Activated CD4-positive, alpha-beta T cell treated with anti-CD3 and anti-CD28 coated beads, Interleukin-2, amount 50 U/mL, for 16 hours (primary cell): ENCODE measurements around the gene USB1.
"Not testable (repeated sequence)": the region's sequence is repeated elsewhere in the genome, so short reads cannot be mapped to it uniquely, and the experiment has no call there.

Experiments
- DNase-seq: peaks from one replicate; pipeline ENCODE4 v3.0.0-alpha.2; 2020

Gene USB1

DNA sequence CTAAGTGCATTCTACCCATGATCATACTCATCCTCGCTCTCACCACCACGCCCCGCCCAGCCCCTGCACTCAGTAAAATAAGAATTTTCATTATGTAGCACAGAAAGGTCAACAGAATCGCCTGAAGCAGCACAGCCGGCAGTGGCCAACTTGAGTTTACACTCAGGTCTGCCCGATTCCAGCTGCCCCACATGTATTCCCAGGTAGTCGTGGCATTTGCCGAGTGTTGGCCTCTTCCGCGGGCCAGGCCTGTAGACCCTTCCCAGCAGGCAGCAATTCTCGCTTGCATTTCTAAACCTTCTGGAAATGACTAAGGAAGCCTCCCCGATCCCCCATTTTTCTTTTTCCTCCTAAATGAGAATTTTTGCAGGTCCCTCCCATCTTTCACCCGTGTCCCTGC is 30.9 kb upstream of the USB1 start:
- DNase-seq, result no peak

DNA sequence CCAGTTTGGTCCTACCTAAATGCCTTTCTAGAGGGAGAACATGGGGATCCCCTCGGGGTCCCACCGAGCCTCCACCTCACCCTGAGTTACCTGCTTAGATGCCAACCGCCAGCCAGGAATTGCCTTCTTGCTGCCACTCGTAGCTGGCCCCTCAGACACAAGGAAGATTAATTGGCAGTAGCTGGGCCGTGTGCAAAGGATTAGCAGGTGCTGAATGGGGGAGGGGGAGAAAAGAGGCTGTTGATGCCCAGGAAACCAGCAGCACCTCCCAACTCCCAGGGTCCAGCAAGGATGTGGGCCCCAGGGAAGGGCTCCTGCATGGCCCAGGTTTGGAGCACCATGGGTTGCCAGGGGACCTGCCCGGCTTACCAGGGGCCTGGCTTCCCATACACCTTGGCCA is 30.2 kb upstream of the USB1 start, which contains the start of gene CNGB1:
Gene CNGB1 (minus strand): TSS at position 159 of the 400 bp plus-strand sequence. CDS start 3,842 bp downstream, outside the sequence.
- DNase-seq, result no peak

DNA sequence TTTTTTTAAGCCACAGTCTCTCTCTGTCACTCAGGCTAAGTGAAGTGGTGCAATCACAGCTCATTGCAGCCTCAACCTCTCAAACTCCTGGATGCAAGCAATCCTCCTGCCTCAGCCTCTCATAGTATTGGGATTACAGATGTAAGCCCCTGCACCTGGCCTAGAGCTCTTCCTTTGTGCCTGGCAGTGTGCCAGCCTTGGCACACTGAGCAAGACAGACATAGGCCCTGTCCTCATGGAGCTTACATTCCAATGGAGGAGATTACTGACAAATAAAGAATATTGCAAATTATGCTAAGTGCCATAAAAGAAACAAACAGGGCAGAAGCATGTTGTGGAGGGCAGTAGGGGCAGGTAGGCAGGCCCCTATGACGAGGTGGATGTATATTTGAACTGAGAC is 29.4 kb upstream of the USB1 start:
- DNase-seq, result no peak

DNA sequence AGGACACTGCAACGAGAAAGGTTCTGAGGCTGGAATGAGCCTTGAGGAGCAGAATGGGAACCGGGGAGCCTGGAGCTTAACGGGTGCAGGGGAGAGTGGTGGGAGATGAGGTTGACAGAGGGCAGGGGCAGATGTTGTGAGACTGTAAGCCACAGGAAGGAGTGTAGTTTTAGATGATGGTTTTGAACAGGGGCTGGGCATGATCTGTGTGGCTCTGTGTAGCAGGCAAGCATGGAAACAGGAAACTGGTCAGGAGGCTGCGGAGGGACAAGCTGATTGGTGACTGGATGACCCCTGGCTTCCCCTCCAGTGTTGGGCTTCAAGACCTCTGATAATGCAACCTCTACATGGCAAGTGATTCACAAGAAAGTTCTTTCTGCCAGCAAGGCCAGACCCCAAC is 28.9 kb upstream of the USB1 start:
- no peak for DNase-seq

DNA sequence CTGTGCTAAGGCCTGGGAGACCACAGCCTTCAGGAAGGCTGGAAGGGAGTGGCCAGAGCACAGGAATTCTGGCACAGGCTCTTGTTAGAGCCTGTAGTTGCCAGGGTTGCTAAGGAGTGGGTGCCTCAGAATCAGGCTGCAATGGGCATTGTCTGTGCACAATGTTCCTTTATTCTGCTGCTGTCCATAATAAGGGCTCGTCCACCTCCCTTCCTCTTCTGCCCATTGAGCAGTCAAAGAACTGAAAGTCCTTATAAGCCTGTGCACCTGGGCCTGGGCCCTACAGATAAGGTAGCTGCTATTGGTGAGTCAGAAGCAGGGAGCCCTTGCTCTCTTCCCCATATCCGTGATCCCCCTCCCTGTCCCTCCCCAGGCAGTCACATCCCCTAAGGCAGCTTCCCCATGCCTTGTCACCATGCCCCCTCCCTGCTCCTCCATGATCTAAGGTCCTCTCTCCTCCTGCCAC is 24.8 kb upstream of the USB1 start:
- no peak for DNase-seq

DNA sequence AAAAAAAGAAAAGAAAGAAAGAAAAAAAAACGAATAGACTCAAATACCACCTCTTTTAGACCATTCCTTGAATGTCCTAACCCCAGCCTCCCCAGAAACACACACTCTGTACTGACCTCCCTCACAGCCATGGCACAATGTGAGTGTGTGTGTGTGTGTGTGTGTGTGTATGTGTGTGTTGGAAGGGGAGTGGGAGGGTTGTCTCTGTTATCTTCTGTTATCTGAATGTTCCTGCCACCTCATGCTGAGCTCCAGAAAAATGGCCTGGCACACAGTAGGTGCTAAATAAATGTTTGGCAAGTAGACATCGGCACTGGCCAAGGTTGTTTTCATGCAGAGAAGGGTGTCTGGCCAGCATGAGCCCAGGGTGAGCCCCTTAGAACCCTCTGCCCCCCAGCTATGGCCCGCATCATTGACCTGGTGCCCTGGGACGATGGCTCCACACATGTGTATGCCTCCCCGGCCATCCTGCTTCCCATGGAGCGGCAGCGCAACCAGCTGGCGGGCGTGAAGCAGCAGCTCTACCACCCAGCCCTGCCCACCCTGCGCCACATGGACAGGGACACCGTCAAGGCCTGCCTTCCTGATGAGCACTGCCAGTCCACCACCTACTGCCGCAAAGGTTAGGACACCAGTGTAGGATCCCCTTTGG is 23.7 kb upstream of the USB1 start:
- DNase-seq, result no peak

DNA sequence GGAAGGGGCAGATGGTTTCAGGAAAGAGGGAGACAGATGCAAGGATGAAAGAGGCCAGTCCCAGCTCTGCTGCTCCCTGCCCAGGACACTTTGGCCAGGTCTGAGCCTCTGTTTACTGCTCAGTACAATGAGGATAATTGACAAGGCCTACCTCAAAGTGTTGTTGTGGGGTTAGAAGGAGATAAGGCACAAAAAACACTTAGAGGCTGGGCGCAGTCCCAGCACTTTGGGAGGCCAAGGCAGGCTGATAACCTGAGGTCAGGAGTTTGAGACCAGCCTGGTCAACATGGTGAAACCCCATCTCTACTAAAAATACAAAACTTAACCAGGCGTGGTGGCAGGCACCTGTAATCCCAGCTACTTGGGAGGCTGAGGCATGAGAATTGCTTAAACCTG is 23.1 kb upstream of the USB1 start:
- DNase-seq, result not testable (repeated sequence)

DNA sequence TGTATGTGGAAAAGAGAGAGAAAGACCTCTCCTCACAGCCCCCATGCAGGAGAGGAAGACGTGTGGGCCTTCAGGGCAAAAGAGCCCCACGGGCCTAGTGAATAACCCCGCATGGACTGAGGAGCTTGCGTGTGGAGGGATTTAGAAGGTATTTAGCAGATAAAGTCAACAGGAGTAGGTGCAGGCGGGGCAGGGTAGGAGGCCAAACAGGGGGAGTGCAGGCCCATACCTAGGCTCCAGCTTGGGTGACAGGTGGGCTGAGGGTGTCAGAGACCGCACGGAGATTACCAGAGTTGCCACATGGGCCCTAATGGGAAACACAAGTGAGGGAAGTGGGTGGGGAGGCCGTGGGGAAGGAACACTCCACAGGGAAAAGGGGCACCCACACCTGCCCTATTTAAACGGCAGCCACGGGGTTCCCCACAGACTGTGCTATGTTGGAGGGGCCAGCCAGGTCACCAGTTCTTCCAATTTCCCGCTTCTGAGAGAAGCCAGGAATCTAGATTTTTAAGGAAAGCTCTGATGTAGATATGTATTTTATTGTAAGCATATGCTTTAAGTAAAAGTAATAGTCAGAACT is 22.1 kb upstream of the USB1 start:
- DNase-seq, result no peak

DNA sequence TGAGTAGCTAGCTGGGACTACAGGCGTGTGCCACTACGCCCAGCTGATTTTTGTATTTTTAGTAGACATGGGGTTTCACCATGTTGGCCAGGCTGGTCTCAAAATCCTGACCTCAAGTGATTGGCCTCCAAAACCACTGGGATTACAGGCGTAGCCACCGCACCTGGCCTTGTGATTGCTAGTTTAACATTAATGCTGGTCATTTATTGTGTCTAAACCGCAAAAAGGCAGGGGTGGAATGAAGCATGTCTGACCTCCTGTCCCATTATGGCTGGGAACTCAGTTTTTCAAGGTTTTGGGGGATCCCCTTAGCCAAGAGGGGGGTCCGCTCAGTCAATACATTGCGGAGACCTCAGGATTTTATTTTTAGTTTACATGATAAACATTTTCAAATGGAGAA is 19.6 kb upstream of the USB1 start:
- no peak for DNase-seq

DNA sequence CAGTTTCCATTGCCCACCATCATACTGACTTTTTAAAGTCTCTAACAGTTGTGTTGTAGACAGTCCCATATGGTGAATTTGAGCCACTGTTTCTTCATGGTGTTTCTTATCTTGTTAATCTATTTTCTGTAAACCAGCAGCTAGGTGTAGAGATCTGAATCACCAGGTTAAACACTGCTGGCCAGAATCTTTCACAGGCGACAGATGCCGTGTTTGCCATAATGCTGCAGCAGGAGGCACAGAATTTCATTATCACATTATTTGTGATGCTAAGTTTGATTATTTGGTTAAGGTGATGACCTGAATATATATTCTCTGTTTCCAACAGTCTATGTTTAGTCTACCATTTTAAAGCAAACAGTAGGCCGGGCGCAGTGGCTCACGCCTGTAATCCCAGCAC is 18.8 kb upstream of the USB1 start:
- no peak for DNase-seq

DNA sequence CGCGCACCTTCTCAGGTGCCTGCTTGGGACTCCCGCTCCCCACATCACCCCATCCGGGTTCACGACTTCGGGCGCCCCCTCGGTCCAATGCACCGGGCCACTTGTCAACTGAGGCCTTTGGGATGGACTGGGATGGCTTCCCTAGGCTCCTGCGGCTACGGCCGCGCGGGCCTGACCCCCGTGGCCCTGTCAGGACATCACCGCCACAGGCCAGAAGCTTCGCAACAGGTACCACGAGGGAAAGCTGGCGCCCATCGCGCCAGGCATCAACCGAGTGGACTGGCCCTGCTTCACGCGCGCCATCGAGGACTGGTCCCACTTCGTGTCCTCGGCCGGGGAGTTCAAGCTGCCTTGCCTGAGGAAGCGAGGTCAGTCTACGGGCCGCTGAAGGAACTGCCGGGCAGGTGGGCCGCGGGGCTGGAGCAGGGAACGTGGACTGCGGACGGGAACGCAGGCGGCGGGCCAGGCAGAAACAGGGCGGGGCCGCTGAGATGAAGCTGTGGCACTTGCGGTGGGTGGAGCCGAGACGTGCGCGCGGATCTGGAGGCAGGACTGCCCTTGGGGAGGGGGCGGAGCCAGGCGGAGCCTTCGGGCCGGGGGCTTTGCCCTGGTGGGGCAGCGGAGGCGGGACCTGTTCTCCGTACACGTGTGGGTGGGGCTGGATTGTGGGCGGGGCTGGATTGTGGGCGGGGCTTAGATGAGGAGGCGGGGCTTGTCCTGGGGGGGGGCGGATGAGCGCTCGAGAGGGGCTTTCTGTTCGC is 16.6 kb upstream of the USB1 start:
- peak; percentile 91 for DNase-seq

DNA sequence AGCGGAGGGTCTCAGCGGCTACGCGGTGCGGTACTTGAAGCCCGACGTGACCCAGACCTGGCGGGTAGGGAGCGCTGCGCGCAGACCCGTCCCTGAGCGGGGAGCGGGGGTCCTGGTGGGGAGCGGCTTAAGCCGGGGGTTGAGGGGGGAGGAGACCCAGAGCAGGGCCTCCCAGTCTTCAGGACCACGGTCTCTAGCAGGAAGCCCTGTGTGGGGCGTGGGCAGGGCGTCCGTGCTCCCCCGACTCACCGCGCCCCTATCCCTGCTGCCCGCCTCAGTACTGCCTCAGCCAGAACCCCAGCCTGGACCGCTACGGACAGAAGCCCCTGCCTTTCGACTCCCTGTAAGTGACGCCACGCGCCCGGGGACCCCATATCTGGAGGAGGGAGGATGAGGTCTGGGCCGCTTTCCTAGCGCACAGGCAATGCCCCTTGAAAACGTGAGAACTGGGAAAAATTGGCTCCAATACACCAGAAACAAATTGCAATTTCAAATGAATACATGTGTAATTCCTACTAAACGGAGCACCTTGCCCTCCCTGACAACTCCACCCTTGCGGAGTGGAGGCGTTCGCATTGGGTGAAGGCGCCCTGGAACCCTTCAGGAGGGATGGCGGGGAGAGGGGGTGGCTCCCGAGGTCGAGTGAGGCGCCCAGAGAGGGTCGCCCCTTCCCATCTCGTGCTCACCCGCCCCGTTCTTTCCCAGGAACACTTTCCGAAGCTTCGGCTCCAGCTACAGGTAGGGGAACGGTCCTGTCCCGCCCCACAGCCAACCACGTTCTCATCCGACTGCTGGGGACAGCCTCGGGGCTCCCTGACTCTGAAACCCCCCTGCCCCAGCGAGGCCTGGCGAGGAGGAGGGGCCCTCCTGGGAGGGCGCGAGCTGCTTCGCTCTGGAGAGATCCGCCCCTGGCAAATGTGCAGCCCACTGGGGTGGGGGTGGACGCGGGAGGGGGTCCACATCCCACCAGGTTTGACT is 15.7 kb upstream of the USB1 start:
- no peak for DNase-seq

DNA sequence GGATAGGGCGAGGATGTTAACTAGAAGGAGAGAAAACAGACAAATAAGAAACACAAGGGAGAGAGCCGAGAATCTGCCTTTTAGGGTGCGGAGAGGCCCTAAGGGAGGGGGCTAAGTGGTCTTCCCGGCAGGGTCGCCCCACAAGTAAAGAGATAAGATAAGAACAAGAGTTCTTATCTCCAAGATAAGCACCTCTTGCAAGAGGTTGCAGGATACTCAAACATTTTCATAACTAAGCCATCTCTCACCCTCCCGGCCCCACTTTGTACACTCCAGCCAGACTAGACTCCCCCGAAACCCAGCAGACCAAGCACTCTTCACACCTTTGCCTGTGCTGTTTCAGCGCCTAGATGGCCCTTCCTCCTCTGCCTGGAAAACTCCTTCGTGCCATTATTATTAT is 15.0 kb upstream of the USB1 start:
- no peak for DNase-seq

DNA sequence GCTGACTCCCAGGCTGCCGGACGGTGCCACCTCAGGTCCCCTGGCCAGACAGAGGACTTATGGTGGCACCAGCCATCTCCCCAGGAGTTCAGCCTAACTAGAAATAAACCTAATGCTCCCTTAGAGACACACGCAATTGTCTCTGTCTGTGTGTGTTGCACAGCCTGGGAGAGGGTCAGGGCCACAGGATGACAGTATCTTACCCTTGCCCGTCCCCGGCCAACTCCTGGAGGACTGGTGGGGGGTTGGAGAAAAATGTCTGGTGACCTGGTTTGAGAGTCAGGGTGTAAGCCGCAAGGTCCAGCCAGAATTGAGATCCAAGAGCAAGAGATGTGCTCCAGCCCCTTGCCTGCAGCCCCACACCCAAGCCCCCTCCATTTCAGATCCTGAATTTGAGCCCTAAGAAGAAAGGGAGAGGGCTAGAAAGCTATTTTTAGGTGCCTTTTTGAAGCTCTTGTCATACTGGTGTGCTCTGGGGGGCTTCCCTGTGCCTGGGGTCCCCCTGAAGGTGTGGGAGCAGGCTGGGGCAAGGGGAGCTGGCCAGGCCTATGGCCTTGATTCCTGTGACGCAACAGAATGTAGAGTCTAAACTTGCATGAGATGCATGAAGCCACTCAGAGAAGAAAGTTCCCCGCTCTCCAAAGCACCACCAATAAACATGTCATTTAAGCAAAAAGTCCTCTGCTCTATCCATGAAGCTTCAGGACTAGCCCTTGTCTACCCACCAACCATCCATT is 13.6 kb upstream of the USB1 start:
- DNase-seq, result no peak

DNA sequence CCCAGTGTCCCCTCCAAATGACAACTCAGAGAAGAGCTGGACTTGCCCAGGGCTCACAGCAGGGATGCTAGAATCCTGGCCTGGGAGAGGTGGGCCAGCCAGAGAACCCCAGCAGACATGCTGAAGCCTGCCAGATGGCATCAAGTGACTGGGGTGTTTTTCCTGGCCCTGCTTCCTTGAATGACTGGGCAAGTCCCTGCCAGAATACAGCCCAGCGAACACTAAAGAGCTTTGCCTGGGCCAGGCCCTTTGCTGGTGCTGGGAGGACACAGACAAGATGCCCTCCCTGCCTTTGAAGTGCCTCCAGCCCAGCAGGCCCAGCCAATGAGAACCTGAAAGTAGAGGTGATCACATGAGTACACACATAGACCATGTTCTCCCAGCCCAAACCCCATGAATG is 12.3 kb upstream of the USB1 start:
- DNase-seq, result no peak

DNA sequence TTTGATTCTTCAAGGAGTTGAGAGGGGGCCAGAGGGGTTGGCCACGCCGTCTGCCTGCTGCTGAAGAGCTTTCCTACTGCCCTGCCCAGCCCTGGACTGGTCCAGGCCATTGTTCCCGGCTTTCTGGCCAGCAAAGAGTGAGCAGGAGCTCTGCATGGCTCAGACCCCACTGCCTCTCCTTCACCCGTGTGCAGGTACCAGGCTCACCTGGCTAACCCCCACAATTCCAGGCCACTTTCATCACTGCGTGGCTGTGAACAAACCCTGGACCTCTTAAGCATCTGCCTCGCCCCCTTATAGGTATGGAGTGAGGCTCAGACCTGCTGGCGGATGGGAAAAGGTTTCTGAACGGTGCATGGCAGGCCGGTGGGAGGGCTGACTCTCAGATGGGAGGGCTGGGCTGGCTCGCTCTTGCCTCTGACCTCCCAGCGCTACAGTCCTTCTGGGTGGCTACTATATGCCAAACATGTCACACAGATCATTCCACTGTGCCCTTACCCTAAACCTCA is 9.6 kb upstream of the USB1 start:
- no peak for DNase-seq

DNA sequence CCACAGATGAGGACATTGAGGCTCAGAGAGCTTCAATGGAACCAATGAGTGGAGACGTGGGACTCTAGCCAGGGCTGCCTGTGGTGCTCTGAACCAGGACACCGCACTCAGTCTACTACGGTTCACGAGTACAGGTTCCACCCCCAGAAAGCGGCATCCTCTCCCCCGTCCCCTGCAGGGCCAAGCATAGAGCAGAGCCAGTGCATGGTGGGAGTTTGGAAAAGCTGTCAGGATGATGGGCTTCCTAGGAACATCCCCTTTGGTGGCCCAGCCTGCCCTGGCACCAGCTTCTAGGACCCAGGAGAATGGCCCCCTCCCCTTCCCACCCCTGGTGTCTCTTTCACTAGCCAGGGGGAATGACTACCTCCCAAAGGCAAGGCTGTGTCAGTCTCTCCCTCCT is 9.1 kb upstream of the USB1 start:
- no peak for DNase-seq

DNA sequence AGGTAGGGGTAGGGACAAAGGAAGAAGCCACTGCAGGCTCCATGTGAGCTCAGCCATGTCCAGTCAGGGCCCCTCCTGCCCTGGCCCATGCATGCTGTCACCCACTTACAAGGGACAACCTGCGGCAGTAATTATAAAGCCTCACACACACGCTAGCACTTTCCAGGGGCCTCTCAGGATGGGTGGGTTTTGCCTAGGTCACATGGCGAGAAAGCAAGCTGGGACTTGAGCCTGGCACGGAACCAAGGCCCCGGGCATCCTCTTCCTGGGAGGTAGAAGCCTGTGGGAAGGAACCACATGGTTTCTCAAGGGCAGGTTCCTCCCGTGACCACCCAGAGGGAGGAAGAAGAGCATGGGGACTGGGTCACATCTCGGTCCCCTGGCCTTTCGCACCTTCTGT is 7.8 kb upstream of the USB1 start:
- DNase-seq, result no peak

DNA sequence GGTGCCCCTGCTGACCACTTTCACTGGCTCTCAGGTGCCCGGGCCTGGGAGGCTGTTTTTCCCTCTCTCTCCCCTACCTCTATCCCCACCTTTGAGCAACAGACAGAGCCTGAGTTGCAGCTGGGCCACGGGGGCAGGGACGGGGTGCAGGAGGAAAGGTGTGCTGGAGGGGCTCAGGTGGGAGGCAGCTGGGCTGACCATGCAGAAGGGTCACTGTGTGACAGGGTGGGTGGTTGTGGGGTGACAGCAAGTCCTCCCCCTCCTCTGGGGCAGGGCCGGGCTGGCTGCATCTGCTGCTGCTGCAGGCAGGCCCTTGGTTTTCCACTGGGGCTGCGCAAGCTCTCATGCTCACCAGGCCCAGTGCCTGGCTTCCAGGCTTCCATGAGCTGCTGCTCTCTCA is 7.3 kb upstream of the USB1 start:
- DNase-seq, result no peak

DNA sequence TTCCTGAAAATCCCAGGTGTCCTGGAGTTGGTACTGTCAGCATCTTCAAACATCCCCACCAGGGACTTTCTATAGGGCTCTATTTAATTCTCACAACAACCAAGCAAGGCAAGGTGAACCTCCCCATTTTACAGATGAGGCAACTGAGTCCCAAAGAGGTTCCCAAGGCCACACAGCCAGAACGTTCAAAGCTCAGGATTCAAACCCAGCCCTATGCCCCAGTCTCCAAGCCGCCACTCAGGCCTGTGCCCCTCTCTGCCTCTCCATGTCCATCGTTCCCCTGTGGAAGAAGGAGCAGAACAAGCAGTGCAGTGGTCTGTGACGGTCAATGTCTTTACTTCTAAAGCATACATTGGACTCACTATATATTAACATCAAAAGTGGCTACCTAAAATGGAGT is 6.8 kb upstream of the USB1 start:
- no peak for DNase-seq

DNA sequence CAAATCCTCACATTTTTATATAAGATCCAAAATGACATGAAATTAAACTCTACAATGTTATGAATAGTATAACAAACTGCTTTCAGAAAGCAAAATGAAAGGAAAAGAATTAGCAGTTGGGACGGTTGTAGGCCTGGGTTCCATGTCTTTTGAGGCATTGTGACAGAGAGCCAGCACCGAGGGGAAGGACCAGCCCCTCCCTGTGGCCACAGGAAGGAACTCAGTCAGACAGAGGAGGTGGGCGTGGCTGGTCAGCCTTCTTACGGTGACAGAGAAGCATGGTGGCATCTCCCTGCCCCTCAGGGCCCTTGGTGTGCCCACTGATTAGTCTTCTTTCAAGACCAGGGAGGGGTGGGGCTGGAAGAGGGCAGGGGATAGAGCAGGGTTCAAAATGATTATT is 6.4 kb upstream of the USB1 start:
- peak; percentile 42 for DNase-seq
